ENCODE results near the gene HNRNPH2. TPM values are rescaled to one million over a fixed set of nuclear protein-coding genes. Genes with fewer than 3 reads are reported as not detected.

HNRNPH2 gene
- total RNA-seq, 1 experiment from 2014 or later = 49.8 TPM

DNA sequence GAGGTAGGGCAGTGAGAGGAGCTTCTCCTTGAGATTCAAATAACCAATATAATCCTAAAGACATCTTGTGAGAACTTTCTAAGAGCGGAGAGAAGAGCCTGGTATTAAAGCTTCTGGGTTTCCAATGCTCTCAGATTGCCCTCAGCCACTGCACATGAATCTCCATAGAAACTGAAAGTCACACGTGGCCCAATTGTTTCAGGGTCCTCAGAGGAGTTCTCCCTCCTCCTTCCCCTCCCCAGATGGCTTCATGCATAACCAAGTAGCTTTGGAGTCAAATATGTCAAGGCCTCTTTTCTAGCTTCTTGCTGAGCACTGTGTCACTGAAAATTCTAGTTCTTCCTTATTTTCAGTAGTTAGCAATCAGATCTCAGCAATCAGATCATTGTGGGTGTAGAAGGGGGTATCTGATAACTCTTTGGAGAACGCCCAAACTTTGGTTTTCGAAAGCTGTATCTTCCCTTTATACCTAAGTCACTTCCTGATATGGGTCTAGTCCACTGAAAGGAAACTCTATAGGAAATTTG lies 24.3 kb upstream of the HNRNPH2 start:
- Histone ChIP-seq H3K9ac (ENCODE audit: low read length) (no peak overlapping the region), H3K79me2 (ENCODE audit: insufficient read depth, low read length) (no peaks in the 10 kb centered on the region), H3K4me2 (ENCODE audit: low read length) (no peak overlapping the region), H2AFZ (ENCODE audit: low read depth, low read length, poor library complexity, severe bottlenecking) (no peak overlapping the region), H3K9me3 (ENCODE audit: control insufficient read depth in 1 of 2, insufficient read depth in 1 of 2, low read depth in 1 of 2, low read length in 2 of 2) (no peaks in the 10 kb centered on the region), H3K9me2 (ENCODE audit: insufficient read depth) (no peaks in the 10 kb centered on the region), H3K27ac (ENCODE audit: low read depth, low read length) (no peak overlapping the region), H3K36me3 (ENCODE audit: control insufficient read depth in 1 of 2, insufficient read depth in 2 of 2, low read length in 2 of 2) (no peaks in the 10 kb centered on the region), H4K20me1 (ENCODE audit: insufficient read depth) (no peaks in the 10 kb centered on the region), H3K4me1 (ENCODE audit: control insufficient read depth in 1 of 2, insufficient read depth in 2 of 2, low read length in 2 of 2) (no peaks in the 10 kb centered on the region), H3K4me3 (replicated peaks in 1 of 2; ENCODE audit: low read depth in 1 of 2, low read length in 2 of 2) (no peak overlapping the region), H3K27me3 (ENCODE audit: insufficient read depth, low read length) (no peaks in the 10 kb centered on the region)
- ChIA-PET RAD21 (ENCODE audit: low non-redundant PET in 1 of 2, low total read pairs in 2 of 2, uncharacterized antibody in 2 of 2, unreplicated experiment in 2 of 2) (no interaction called here), CTCF (no interaction called here), POLR2A (no interaction called here)
- ATAC-seq (no peak), DNase-seq (ENCODE audit: low read depth, low spot score) (no peak)
- no TSS peak for BruUV-seq (replicated peaks)
- intact Hi-C loops (cut with micrococcal nuclease) = no loop called here
- TF ChIP-seq SP1 (IDR thresholded peaks at IDR 0.05; ENCODE audit: low read depth) (no peak), CTCF (IDR thresholded peaks at IDR 0.05 in 2 of 3, conservative IDR thresholded peaks at IDR 0.05 in 1 of 3; ENCODE audit: borderline replicate concordance in 1 of 3, insufficient read depth in 1 of 3, low read depth in 2 of 3, low read length in 2 of 3) (no peak), ELF1 (IDR thresholded peaks at IDR 0.05; ENCODE audit: borderline replicate concordance, low read depth) (no peak), POLR2A (IDR thresholded peaks at IDR 0.05; ENCODE audit: borderline replicate concordance, extremely low read depth, insufficient read depth, insufficient read length) (no peak), EZH2phosphoT487 (IDR thresholded peaks at IDR 0.05; ENCODE audit: borderline replicate concordance) (no peak), RAD21 (IDR thresholded peaks at IDR 0.05; ENCODE audit: low read depth) (no peak), SRF (IDR thresholded peaks at IDR 0.05; ENCODE audit: low read depth) (no peak), CEBPB (IDR thresholded peaks at IDR 0.05; ENCODE audit: low read depth) (no peak), ZFX (IDR thresholded peaks at IDR 0.05) (no peak), POLR2AphosphoS5 (IDR thresholded peaks at IDR 0.05; ENCODE audit: low read depth, low read length) (no peak)
- TF ChIP-seq, protein P1, sequence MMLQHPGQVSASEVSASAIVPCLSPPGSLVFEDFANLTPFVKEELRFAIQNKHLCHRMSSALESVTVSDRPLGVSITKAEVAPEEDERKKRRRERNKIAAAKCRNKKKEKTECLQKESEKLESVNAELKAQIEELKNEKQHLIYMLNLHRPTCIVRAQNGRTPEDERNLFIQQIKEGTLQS (IDR thresholded peaks at IDR 0.05) = no peak
- TF ChIP-seq, protein P2, sequence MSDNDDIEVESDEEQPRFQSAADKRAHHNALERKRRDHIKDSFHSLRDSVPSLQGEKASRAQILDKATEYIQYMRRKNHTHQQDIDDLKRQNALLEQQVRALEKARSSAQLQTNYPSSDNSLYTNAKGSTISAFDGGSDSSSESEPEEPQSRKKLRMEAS (IDR thresholded peaks at IDR 0.05) = no peak

All from HCT116 (cell line).